Activated T-cell treated with anti-CD3 and anti-CD28 coated beads for 48 hours (primary cell): ENCODE results near the gene PAF1.

Experiments used
- DNase-seq: peaks from one replicate; pipeline ENCODE4 v3.0.0-alpha.2; 2020; ENCODE audit warnings: low read depth

Gene PAF1

DNA sequence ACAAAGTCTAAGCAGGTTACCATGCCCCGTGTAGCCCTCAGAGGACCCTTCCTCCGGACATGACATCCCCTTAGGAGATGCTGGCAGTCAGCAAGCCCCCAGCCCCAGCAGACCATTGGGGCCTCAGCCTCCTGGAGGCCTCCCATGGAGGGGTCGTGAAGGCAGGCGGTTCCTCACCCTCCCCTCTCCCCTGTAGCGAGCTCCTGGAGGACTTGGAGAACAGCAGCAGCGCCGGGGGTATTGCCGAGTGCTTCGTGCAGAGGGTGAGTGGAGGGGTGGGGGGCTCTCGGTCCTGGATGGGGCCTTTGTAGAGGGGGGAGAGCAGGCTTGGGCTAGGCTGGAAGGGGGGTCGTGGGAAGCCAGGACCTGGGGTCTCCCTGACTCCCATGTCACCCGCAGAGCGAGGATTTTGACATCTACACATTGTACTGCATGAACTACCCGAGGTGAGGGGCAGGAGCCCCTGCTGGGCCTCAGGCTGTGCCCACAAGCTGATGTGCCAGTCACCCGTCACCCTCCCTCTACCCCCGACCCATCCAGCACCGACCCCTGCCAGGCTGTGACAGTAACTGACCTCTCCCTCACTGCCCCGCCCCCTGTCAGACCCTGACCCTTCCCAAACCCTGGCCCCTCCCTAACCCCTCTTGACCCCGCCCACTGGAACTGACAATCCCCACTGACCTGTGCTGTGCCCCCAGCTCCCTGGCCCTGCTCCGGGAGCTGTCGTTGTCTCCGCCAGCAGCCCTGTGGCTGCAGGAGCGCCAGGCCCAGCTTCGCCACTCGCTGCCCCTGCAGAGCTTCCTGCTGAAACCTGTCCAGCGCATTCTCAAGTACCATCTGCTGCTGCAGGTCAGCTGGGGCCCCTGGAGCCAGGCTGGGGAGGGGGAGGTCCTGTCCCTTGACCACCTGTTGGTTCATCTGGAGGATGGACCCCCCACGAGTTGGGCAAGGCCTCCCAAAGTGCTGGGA is 25.5 kb upstream of the PAF1 start:
- DNase-seq: no peak

DNA sequence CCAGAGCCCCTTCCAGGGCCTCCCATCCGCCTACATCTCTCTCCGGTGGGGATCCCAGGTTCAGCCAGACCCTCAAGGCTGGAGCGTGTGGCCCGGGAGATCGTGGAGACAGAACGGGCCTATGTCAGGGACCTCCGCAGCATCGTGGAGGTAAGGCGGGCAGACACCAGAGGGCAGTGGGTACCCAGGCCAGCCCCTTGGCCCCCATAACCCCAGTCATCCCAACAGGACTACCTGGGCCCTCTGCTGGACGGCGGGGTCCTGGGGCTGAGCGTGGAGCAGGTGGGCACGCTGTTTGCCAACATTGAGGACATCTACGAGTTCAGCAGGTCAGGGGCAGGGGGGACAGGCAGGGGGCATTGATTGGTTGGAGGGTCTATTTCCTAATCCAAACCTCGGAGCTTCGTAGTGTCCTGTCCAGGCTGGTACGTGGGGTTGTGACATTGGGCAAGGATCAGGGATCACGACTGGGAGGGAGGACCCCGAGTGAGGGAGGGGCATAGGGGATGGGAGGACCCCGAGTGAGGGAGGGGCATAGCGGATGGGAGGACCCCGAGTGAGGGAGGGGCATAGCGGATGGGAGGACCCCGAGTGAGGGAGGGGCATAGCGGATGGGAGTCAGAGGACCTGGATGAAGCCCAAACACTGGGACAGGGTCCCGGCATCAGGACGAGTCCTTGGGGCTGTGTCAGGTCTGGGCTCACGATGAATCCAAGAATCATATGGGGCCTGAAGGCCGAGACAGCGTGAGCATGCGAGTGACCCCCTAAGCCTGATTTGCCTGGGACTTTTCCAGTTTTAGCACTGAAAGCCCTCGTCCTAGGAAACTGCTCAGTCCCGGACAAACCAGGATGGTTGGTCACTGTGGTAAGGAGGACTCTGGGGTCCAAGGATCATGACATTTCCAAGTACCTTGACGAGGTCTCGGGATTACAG is 24.5 kb upstream of the PAF1 start:
- no peak for DNase-seq

DNA sequence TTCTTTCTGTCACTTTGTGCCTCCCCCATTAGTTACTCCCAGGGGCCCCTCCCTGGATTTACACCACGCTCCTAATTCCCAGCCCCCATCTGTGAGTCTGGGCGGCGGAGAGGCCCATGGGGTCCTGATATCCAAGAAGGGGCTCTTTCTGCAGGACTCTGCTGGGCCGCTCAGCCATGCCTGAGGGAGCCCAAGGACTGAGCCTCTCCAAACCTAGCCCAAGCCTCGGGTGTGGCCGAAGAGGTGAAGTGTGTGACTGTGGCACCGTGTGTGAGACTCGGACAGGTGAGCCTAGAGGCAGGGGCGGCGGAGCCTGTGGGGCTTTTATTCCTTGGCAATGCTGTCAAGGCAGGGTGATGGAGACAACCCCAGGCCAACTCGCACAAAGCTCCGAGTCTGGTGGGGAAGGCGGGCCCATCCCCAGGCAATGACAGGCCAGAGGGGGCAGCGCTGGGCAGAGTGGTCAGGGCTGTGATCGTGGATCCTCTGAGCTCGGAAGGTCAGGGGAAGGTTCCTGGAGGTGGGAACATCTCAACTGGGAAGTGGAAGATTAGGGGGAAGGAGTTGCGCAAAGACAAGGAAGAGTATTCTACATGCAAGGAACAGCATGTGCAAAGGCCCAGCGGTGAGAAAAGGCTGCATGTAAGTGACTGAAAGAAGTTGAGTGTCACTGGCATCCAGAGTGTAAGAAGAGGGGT is 23.2 kb upstream of the PAF1 start:
- no peak for DNase-seq

DNA sequence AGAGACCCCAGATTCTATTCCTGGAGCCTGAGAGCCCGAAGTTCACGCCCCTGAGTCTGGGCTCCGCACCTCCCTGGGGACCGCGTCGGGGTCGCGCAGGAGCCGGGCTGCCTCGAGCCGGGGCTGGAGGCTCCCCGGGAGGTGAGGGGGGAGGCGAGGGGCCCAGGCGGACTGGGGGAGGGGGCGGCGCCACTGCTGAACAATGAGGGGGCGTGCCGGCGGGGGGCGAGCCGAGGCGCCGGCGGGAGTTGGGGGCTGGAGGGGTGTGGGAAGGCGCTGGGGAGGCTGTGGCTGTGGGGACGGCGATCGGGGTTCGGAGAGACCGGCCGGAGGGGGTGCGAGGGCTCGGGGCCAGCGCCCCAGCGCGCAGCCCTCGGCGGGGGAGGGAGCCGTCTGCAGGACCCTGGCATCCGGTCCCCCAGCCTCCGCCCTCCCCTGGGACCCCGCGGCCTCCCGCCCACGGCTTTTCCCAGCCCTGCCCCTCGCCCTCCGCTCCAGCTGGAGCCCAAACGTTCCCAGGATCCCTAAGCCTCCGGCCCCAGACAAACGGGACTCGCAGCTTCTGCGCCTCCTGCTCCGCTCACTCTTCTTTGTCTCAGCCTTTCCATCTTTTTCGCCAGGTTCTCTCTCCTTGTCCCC is 22.5 kb upstream of the PAF1 start:
- no peak for DNase-seq

DNA sequence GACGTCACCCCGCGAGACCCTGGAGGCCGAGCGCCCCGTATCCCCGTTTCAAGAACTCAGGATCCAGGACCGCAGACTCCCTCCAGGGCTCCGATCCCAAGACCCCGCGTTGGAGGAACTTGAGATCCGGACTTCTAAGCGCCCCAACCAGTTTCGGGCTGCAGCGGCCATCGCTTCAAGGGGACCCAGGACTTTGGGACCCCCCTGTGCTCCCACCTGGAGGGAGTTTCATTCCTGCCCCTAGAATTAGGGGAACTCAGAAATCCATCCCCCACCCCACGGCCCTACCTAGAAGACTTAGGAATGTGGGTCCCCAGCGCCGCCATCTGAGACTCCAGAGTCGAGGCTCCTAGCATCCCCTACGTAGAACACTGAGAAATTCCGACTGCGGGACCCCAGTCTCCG is 22.0 kb upstream of the PAF1 start:
- DNase-seq: no peak

DNA sequence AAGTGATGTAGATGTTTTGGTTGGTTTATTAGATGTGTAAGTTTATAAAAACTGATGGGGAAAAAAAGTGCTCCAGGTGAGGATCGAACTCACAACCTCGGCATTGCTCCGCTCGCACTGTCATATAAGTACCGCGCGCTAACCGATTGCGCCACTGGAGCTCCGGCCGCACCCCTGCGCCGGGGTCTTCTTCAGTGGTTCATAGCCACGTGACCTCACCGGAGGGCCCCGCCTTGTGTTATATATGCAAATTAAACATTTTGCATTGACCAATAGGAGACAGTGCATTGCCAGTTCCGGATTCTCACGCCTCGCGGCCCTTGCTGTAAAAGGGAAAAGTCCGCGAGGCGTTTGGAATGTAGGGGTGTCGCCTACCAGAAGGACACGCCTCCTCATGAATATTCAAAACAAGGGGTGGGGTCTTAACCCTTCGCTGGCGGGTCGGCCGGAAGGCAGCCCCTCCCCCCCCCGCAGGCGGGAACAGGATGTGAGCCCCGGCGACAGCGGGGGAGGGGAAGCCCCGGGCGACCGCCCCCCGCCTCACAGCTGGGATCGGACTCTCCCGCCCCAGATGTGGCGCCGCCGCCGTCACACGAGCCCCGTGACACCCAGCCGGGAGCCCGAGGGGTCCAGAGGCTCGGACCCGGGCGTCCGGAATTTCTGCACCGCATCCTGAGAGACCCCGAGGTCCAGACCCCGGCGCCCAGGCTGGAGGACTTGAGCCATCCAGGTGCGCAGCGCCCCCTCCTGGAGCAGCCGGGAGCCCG is 21.4 kb upstream of the PAF1 start, which contains the start of gene PLEKHG2:
PLEKHG2 (plus strand) TSS at position 570 of the 767 bp plus-strand sequence. CDS start 1,418 bp downstream, outside the sequence.
- DNase-seq: peak; percentile 96

DNA sequence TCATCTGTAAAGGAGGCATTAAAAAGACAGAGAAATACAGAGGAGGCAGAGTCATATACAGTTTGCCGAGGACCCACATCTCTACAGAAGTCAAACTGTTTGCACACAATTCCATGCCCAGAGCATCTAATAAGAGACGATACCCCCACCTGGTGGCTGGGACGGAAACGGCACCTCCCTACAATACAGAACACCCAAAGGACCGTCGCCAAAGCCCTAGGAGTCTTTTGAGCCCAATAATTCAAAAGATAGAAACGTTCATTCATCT is 20.9 kb upstream of the PAF1 start:
- DNase-seq: peak; percentile 82

DNA sequence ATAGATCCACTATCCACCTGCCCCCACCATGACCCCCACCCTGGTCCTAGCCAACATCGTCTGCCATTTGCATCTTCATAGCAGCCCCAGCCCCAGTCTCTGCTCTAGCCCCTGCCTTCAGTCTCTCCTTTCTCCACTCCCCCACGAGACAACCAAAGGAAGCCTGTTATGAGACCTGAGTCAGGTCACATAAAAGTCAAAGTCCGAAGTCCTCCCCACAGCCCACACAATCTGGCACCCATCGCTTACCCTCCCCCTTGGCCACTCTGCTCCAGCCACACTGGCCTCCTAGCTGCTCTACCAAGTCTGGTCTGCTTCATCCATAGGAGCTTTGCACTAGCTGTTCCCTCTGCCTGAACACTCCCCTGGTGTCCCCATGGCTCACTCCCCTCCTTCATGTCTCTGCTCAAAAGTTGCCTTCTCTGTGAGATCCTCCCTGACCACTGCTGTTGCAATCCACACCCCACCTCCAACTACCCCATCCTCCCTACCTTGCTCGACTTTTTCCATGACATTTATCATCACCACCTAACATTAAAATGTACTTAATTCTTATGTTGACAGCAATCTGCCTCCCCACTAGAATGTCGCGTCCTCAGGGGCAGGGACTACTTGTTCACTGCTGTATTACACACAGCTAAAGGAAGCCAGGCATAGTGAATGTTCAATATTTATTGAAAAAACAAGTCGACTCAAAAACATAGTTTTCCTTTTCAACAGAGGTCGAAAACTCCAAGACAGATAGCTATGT is 20.4 kb upstream of the PAF1 start:
- DNase-seq: no peak

DNA sequence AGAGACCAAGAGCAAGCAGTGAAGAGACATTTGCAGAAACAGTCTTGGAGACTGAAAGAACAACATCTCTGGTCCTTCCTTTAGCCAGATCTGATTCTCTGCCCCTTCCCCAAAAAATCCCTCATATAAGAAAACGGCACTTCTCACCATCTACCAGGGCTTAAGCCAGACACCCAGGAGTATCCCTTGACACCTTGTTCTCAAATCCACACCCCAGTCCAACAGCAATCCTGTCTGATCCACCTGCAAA is 19.9 kb upstream of the PAF1 start:
- DNase-seq: no peak

DNA sequence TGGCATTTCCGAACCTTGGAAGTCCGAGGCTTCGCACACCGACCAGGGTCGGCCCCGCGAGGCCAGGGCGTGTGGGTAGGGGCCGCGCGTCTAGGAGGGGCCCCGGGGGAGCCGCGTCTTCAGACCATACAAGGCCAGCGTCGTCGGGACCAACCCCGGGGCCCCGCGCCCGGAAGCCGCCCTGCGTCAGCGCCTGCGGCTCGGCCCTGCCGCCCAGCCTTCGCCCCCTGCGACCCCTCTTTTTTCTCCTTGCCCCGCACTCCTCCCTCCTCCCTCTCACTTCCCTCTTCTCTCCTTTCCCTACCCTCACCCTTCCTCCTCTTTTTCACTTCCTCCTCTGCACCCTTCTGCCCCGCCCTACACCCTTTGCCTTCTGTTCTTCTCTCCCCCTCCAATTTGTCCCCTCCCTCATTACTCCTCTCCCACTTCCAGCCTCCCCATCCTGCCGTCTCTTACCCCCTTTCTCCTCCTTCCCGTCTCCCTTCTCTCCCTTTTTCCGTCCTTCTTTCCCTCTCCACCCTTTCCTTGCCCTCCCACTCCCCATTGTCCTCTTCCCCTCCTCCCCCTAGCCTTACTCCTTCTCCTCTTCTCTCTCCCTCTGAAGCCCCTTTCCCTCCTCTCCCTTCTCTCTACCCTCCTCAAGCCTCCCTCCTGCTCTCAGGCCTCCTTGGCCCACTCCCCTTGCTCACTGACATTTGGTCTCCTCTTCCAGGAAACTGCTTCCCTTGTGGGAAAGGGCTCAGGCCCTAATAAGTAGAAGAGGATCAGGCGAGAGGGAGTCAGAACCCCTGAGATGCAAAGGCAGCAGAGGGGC is 19.3 kb upstream of the PAF1 start:
- no peak for DNase-seq

DNA sequence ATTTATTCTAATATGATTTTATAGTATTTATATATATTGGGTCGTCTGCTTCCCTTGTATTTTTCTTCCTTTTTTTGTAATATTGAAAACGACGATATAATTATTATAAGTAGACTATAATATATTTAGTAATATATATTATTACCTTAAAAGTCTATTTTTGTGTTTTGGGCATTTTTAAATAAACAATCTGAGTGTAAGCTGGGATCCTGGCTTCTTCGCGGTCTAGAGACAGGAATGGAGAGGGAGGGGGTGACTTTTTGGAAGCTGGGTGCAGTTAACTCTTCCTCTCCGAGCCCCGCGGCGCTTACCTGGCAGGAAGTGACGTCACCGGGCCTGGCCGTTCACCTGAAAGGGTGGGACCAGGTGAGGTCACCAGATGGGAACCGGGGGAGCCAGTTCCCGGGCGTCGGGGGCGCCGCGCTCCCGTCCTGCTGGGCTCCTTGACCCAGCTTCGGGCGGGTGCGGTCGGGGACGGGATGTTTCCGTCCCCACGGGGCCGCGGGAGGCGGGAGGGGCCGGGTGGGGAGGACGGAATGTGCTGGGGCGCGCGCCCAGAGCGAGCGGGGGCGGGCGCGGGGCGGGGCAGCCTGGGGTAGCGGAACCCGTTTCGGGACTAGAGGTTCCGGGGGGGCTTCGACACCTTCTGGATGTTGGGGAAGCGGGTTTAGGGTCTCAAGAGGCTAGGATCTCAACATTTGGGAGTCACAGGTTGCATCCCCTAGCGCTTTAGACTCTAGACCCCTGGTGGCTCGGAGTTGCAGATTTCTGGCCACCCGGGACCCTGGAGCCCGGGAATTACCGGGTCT is 18.5 kb upstream of the PAF1 start:
- peak; percentile 73 for DNase-seq

DNA sequence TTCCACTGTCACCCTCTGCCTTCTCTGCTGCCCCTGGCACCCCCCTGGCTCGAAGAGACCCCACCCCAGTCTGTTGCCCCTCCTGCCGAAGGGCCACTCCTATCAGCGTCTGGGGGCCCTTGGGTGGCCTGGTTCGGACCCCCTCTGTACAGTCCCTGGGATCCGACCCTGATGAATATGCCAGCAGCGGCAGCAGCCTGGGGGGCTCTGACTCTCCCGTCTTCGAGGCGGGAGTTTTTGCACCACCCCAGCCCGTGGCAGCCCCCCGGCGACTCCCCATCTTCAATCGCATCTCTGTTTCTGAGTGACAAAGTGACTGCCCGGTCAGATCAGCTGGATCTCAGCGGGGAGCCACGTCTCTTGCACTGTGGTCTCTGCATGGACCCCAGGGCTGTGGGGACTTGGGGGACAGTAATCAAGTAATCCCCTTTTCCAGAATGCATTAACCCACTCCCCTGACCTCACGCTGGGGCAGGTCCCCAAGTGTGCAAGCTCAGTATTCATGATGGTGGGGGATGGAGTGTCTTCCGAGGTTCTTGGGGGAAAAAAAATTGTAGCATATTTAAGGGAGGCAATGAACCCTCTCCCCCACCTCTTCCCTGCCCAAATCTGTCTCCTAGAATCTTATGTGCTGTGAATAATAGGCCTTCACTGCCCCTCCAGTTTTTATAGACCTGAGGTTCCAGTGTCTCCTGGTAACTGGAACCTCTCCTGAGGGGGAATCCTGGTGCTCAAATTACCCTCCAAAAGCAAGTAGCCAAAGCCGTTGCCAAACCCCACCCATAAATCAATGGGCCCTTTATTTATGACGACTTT is 17.7 kb upstream of the PAF1 start:
- no peak for DNase-seq

DNA sequence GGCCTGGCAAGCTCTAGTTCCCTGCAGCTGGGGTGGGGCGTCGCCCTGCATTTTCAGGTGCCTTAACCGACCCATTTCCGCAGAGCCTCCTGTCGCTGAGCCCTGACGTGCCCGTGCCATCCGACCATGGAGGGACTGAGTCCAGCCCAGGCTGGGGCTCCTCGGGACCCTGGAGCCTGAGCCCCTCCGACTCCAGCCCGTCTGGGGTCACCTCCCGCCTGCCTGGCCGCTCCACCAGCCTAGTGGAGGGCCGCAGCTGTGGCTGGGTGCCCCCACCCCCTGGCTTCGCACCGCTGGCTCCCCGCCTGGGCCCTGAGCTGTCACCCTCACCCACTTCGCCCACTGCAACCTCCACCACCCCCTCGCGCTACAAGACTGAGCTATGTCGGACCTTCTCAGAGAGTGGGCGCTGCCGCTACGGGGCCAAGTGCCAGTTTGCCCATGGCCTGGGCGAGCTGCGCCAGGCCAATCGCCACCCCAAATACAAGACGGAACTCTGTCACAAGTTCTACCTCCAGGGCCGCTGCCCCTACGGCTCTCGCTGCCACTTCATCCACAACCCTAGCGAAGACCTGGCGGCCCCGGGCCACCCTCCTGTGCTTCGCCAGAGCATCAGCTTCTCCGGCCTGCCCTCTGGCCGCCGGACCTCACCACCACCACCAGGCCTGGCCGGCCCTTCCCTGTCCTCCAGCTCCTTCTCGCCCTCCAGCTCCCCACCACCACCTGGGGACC is 16.9 kb upstream of the PAF1 start:
- no peak for DNase-seq

DNA sequence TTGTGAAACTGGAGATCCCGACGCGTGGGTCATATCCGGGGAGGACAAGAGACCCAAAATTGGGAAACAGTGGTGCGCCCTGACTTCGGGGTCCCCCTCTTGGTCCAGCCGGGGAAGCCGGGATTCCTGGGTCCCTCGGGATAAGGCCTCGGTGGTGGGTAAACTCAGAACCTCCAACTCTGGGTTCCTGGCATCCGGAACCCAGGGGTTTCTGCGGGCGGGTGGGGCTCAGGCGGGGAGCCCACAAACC is 16.4 kb upstream of the PAF1 start:
- no peak for DNase-seq

DNA sequence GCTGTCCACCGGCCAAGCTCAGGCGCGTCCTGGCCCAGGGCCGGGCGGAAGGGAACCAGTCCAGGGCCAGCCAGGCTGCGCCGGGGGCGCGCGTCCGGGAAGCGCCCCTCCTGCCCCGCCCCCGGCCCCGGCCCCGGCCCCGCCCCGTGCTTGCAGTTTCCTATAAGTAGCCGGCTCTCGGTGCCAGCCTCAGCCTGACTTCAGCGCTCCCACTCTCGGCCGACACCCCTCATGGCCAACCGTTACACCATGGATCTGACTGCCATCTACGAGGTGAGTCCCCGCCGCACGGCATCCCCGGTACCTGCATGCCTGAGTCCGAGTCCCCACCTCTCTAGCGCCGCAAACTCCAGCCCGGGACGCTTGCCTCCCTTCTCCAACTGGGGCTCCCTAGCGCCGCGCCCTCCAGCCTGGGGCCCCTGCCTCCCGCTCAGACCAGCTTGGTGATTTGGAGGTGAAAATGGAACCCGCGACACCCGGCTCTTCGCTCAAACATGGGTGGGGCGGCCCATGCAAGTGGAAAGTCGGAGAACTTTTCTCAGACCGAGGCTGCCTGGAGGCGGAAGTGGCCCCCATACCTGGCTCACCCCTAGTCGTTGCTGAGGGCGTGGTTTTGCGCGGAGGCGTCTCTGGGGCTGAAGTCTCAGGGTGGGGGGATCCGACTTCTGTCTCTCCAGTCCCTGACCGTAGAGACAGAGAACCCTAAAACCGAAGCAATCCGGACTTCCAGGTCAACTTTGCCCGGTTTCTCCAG is 15.9 kb upstream of the PAF1 start, which contains the start of gene ZFP36:
ZFP36 (plus strand) TSS at position 192 of the 754 bp plus-strand sequence; CDS start at position 250, 58 bp downstream.
- peak; percentile 84 for DNase-seq

DNA sequence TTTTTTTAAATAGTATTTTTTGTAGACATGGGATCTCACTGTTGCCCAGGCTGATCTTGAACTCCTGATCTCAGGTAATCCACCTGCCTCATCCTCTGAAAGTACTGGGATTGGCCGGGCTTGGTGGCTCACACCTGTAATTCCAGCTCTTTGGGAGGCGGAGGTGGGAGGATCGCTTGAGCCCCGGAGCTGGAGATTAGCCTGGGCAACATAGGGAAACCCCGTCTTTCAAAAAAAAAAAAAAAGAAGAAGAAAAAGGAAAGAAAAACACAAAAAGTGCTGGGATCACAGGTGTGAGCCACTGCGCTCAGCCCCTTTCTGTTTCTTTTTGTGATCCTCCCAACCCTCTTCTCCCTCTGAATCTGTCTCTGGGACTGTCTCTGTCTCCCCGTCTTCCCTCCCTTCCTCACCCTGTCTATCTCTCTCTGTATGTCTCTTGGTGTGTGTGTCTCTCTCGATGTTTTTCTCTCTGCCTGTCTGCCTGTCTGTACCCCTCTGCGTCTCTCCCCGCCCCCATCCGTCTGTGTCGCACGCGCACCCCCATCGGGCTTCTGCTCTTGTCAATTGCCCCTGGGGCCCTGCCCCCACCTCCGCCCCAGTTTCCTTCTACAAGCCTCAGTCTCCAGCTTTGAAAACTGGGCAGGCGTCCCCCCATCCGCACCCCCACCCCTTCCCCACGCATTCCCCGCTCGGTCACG is 15.2 kb upstream of the PAF1 start:
- DNase-seq: peak; percentile 82
